ENCODE results near the gene EP400. TPM values are rescaled to one million over a fixed set of nuclear protein-coding genes. Genes with fewer than 3 reads are reported as not detected.

The EP400 gene
- total and polyA plus RNA-seq, 2 experiments from 2014 or later, result 10.3 to 12.3 TPM

DNA sequence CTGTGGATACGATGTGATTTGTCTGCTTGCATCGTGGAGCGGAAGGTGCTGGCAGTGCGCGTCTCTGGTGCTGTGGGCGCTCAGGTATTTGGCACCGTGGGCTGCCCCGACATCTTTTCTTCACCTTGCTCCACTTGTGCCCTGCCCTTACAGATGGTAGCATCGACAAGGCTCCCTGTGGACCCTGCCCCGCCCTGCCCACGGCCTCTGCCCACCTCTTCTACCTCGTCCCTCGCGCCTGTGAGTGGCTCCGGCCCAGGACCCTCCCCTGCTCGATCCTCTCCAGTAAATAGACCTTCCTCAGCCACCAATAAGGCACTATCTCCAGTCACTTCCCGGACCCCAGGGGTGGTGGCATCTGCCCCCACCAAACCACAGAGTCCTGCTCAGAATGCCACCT is 36.6 kb downstream of the EP400 start:
- Histone ChIP-seq H2AFZ (no peak overlapping the region), H3K4me1 (ENCODE audit: insufficient read depth) (no peaks in the 10 kb centered on the region), H3K79me2 (no peaks in the 10 kb centered on the region), H3K27me3 (no peaks in the 10 kb centered on the region), H3K4me3 (no peak overlapping the region), H3K4me2 (no peak overlapping the region), H3K36me3 (replicated peaks; ENCODE audit: insufficient read depth, low read depth) (no peaks in the 10 kb centered on the region), H3K9me3 (ENCODE audit: low read depth) (no peaks in the 10 kb centered on the region), H3K9me2 (replicated peaks; ENCODE audit: insufficient read depth) (no peaks in the 10 kb centered on the region), H4K20me1 (ENCODE audit: insufficient read depth, poor library complexity, severe bottlenecking) (no peaks in the 10 kb centered on the region), H3K27ac (no peak overlapping the region)
- no peak for TF ChIP-seq EZH2phosphoT487 (IDR thresholded peaks at IDR 0.05; ENCODE audit: low read depth, severe bottlenecking, unreplicated experiment)
- TF ChIP-seq, protein P1, sequence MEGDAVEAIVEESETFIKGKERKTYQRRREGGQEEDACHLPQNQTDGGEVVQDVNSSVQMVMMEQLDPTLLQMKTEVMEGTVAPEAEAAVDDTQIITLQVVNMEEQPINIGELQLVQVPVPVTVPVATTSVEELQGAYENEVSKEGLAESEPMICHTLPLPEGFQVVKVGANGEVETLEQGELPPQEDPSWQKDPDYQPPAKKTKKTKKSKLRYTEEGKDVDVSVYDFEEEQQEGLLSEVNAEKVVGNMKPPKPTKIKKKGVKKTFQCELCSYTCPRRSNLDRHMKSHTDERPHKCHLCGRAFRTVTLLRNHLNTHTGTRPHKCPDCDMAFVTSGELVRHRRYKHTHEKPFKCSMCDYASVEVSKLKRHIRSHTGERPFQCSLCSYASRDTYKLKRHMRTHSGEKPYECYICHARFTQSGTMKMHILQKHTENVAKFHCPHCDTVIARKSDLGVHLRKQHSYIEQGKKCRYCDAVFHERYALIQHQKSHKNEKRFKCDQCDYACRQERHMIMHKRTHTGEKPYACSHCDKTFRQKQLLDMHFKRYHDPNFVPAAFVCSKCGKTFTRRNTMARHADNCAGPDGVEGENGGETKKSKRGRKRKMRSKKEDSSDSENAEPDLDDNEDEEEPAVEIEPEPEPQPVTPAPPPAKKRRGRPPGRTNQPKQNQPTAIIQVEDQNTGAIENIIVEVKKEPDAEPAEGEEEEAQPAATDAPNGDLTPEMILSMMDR (IDR thresholded peaks at IDR 0.05; ENCODE audit: poor library complexity), result no peak
- TF ChIP-seq EZH2 (IDR thresholded peaks at IDR 0.05; ENCODE audit: borderline replicate concordance), result no peak
- DNase-seq (ENCODE audit: low spot score), result no peak
- WGBS (ENCODE audit: low lambda C conversion rate, missing lambda C conversion rate), result 98% methylated on average over 17 of the region's 17 CpGs

DNA sequence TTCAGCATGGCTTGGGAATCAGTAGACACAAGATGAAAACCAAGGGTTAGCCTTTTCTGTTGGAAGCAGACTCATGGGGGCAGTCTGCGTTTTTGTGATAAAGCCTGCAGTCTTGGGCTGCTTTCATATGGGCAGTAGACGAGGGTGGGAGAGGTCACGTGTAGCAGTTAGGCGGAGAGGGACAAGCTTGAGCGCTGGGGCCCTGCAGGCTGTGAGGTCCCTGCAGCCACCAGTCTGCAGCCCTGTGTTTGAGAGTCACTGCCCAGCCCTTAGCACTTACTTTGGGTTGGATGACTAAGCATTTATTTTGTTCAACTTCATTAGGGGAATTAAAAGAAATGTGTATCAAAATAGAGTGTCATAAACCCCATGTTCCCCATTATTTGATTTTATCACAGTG is 37.2 kb downstream of the EP400 start:
- Histone ChIP-seq H2AFZ (no peak overlapping the region), H3K9me3 (ENCODE audit: low read depth) (no peaks in the 10 kb centered on the region), H3K27me3 (no peaks in the 10 kb centered on the region), H3K79me2 (no peaks in the 10 kb centered on the region), H3K4me1 (ENCODE audit: insufficient read depth) (no peaks in the 10 kb centered on the region), H3K9me2 (replicated peaks; ENCODE audit: insufficient read depth) (no peaks in the 10 kb centered on the region), H3K4me3 (no peak overlapping the region), H3K4me2 (no peak overlapping the region), H3K36me3 (replicated peaks; ENCODE audit: insufficient read depth, low read depth) (no peaks in the 10 kb centered on the region), H4K20me1 (ENCODE audit: insufficient read depth, poor library complexity, severe bottlenecking) (no peaks in the 10 kb centered on the region), H3K27ac (no peak overlapping the region)
- DNase-seq (ENCODE audit: low spot score), result no peak
- WGBS (ENCODE audit: low lambda C conversion rate, missing lambda C conversion rate), result 88% methylated on average over 5 of the region's 5 CpGs
- TF ChIP-seq EZH2 (IDR thresholded peaks at IDR 0.05; ENCODE audit: borderline replicate concordance), result no peak
- TF ChIP-seq EZH2phosphoT487 (IDR thresholded peaks at IDR 0.05; ENCODE audit: low read depth, severe bottlenecking, unreplicated experiment), result no peak
- TF ChIP-seq, protein P1 (IDR thresholded peaks at IDR 0.05; ENCODE audit: poor library complexity), result no peak

GRCh38 chr12:131987552-131987951 is 37.8 kb downstream of the EP400 start:
- Histone ChIP-seq H4K20me1 (ENCODE audit: insufficient read depth, poor library complexity, severe bottlenecking) (no peaks in the 10 kb centered on the region), H3K9me3 (ENCODE audit: low read depth) (no peaks in the 10 kb centered on the region), H3K27ac (no peak overlapping the region), H3K79me2 (no peaks in the 10 kb centered on the region), H3K9me2 (replicated peaks; ENCODE audit: insufficient read depth) (no peaks in the 10 kb centered on the region), H3K4me3 (no peak overlapping the region), H3K36me3 (replicated peaks; ENCODE audit: insufficient read depth, low read depth) (no peaks in the 10 kb centered on the region), H3K4me2 (no peak overlapping the region), H3K4me1 (ENCODE audit: insufficient read depth) (no peaks in the 10 kb centered on the region), H3K27me3 (no peaks in the 10 kb centered on the region), H2AFZ (no peak overlapping the region)
- WGBS (ENCODE audit: low lambda C conversion rate, missing lambda C conversion rate), result 97% methylated on average over 8 of the region's 8 CpGs
- TF ChIP-seq EZH2phosphoT487 (IDR thresholded peaks at IDR 0.05; ENCODE audit: low read depth, severe bottlenecking, unreplicated experiment) (no peak), EZH2 (IDR thresholded peaks at IDR 0.05; ENCODE audit: borderline replicate concordance) (no peak)
- TF ChIP-seq, protein P1 (IDR thresholded peaks at IDR 0.05; ENCODE audit: poor library complexity), result no peak
- DNase-seq (ENCODE audit: low spot score), result no peak
